GM12801 (cell line): ENCODE measurements around the gene TTLL11.

Experiments
- TF ChIP-seq, protein P1 (sequence below): IDR thresholded peaks from one replicate; pipeline ENCODE4 v1.5.1; 2011; ENCODE audit warnings: control low read depth; ENCODE audit not compliant: insufficient read length; ENCODE audit errors: extremely low read depth

The TTLL11 gene

DNA sequence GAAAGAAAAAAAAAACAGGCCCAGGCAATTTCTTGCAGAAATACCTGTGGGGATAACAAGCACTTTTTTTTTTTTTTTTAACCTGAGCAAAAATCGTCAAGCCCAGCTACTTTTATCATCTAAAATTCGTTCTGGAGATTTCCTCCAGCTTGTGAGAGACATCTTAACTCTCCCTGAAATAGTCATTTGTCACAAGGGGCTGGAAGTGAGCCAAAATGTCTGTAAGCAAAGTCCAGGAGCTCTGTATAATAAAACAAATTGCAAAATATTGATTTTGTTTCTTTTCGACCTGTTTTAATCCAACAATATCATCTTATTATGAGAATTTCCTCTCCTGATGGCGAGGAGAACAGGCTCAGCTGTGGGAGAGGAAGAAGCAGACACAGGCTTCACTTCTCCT lies 168.4 kb downstream of the TTLL11 start:
- TF ChIP-seq, protein P1, sequence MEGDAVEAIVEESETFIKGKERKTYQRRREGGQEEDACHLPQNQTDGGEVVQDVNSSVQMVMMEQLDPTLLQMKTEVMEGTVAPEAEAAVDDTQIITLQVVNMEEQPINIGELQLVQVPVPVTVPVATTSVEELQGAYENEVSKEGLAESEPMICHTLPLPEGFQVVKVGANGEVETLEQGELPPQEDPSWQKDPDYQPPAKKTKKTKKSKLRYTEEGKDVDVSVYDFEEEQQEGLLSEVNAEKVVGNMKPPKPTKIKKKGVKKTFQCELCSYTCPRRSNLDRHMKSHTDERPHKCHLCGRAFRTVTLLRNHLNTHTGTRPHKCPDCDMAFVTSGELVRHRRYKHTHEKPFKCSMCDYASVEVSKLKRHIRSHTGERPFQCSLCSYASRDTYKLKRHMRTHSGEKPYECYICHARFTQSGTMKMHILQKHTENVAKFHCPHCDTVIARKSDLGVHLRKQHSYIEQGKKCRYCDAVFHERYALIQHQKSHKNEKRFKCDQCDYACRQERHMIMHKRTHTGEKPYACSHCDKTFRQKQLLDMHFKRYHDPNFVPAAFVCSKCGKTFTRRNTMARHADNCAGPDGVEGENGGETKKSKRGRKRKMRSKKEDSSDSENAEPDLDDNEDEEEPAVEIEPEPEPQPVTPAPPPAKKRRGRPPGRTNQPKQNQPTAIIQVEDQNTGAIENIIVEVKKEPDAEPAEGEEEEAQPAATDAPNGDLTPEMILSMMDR: no peak

- TF ChIP-seq, protein P1: no peak
These were observed 171.7 kb downstream of the TTLL11 start for GRCh38 chr9:121921444-121921843.

DNA sequence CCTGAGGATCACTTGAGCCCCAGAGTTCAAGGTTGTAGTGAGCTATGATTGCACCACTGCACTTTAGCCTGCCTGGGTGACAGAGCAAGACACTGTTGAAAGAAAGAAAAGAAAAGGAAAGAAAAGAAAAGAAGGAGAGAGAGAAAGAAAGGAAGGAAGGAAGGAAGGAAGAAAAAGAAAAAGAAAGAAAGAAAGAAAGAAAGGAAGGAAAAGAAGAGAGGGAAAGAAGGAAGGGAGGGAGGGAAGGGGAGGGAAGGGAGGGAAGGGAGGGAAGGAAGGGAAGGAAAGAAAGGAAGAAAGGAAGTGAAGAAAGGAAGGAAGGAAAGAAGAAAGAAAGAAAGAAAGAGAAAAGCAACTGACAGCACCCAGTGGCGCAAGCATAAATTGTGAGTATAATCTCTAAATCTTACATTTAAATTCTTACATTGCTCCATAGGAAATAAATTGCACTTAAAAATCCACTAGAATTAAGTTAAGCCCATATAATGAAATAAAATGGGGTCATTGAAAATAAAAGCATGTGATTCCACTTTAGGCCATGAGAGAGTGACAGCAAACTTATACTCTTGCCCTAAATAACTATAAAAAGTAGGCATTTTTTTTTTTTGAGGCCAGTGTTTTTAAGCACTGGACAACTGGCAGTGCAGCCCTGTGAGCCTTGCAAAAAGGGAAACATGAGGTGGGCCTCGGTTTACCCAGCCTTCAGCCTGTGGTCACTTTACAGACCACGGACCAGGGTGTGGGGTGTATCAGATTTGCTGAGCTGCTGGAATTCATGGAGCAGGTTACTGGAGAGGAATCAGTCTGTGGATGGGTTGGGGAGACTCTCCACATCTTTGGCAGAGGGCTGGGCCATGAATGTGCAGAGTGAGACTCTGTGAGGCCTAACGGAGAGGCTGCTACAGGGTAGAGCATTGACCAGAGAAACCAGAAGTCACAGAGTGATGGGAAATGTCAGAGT lies 175.5 kb downstream of the TTLL11 start:
- TF ChIP-seq, protein P1: no peak

GRCh38 chr9:121915304-121915625 lies 177.8 kb downstream of the TTLL11 start:
- TF ChIP-seq, protein P1: no peak

DNA sequence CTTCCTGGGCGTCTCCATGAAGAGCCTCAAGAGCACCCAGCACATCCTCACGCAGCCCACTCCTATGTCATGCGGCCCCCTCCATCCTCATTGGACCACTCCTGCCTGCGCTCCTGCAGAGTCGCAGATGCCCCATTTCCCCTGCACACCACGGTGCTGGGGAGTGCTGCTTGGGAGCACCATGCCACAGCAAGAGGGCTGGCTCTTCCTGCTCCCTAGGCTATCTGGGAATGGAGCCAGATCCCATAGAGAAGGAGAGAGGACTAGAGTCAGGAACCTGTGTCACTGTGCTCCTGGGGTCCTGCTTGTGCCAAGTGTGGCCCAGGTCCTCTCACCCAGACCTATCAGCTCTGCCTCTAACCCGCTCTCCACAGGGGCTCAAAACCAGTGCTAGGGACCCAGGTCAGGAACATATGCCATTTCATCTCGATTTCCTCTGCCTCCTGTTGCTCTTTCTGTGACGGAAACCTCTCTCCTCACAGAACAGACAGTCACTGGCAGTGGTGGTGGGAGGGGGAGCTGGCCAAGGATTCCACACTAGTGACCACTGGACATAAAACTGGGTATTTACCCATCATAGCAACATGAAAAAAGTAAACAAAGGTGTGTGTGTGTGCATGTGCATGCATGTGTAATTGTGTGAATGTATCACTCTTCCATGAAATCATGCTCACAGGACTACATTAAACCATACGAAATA lies 178.4 kb downstream of the TTLL11 start:
- TF ChIP-seq, protein P1: no peak

- TF ChIP-seq, protein P1: no peak
These were observed 179.0 kb downstream of the TTLL11 start for GRCh38 chr9:121914017-121914595.
